SK-N-SH (cell line): ENCODE results near the gene WARS2. TPM values are rescaled to one million over a fixed set of nuclear protein-coding genes. Genes with fewer than 3 reads are reported as not detected.

Experiments used
- CTCF ChIA-PET: fragments of 300-600, 350-600 bp; formaldehyde crosslinking; extraction: SDS; loops from one replicate; lab custom pipeline; 2021; lab: Yijun Ruan, JAX
- POLR2A ChIA-PET: fragments of 350-600 bp; sonication (Branson Sonifier 250); formaldehyde crosslinking; extraction: SDS; loops from one replicate; lab custom pipeline; 2020; ENCODE audit warnings: antibody characterized with exemption, inconsistent platforms; lab: Yijun Ruan, JAX
- DNase-seq: peaks from one replicate; pipeline ENCODE4 v3.0.0; 2012
- H2AFZ ChIP-seq: fragments of 200-600 bp; sonication (generic); 2 replicates; pipeline ENCODE4 v1.8.1; 2016; ENCODE audit warnings: antibody characterized with exemption, mild to moderate bottlenecking, low read depth
- H3F3A ChIP-seq: fragments of 200-600 bp; sonication (generic); replicated peaks from 2 replicates; pipeline ENCODE3; 2016; ENCODE audit warnings: antibody characterized with exemption, mild to moderate bottlenecking; ENCODE audit not compliant: insufficient read depth
- H3K27ac ChIP-seq, 2 experiments: fragments of 200-500 bp in 1 of 2; fragments of 200-600 bp in 1 of 2; sonication (Bioruptor generic) in 1 of 2; sonication (generic), shearing (Covaris generic) in 1 of 2; 2 replicates each; pipeline versions ENCODE4 v1.5.1 to v1.6.1; 2014 to 2016; ENCODE audit warnings: low read depth in 2 of 2, inconsistent platforms in 1 of 2, low read length in 1 of 2, mild to moderate bottlenecking in 1 of 2, mixed read lengths in 1 of 2
- H3K27me3 ChIP-seq: fragments of 200-600 bp; sonication (generic), shearing (Covaris generic); 2 replicates; pipeline ENCODE4 v1.6.1; 2016; ENCODE audit warnings: mixed run types; ENCODE audit not compliant: insufficient read depth
- H3K36me3 ChIP-seq, 2 experiments: fragments of 200-500 bp in 1 of 2; fragments of 200-600 bp in 1 of 2; sonication (Bioruptor generic) in 1 of 2; sonication (generic) in 1 of 2; replicated peaks in 1 of 2; 2 replicates each; pipeline versions ENCODE3 to v1.5.1; 2014 to 2016; ENCODE audit warnings: low read length in 1 of 2, mild to moderate bottlenecking in 1 of 2; ENCODE audit not compliant: insufficient read depth in 2 of 2, control insufficient read depth in 1 of 2
- H3K4me1 ChIP-seq, 2 experiments: fragments of 200-500 bp in 1 of 2; fragments of 200-600 bp in 1 of 2; sonication (Bioruptor generic) in 1 of 2; sonication (generic), shearing (Covaris generic) in 1 of 2; 2 replicates each; pipeline versions ENCODE4 v1.5.1 to v1.6.1; 2014 to 2016; ENCODE audit warnings: low read depth in 1 of 2, low read length in 1 of 2, mixed run types in 1 of 2; ENCODE audit not compliant: insufficient read depth in 2 of 2, control insufficient read depth in 1 of 2
- H3K4me2 ChIP-seq: fragments of 200-600 bp; sonication (generic), shearing (Covaris generic); 2 replicates; pipeline ENCODE4 v1.6.1; 2017; ENCODE audit warnings: mixed run types
- H3K4me3 ChIP-seq, 2 experiments: fragments of 200-500 bp in 1 of 2; fragments of 200-600 bp in 1 of 2; sonication (Bioruptor generic) in 1 of 2; sonication (generic), shearing (Covaris generic) in 1 of 2; 2 replicates each; pipeline versions ENCODE4 v1.5.1 to v1.8.1; 2014 to 2016; ENCODE audit warnings: low read depth in 2 of 2, inconsistent platforms in 1 of 2, low read length in 1 of 2, mild to moderate bottlenecking in 1 of 2, mixed read lengths in 1 of 2, moderate library complexity in 1 of 2
- H3K79me2 ChIP-seq: fragments of 200-600 bp; sonication (generic); 2 replicates; pipeline ENCODE4 v1.8.1; 2017; ENCODE audit warnings: mild to moderate bottlenecking; ENCODE audit not compliant: insufficient read depth
- H3K9ac ChIP-seq: fragments of 200-600 bp; sonication (generic); 2 replicates; pipeline ENCODE4 v1.6.1; 2017; ENCODE audit warnings: mixed run types
- H3K9me2 ChIP-seq: fragments of 200-600 bp; sonication (generic); 2 replicates; pipeline ENCODE4 v1.6.1; 2017; ENCODE audit warnings: mixed run types
- H3K9me3 ChIP-seq: fragments of 200-600 bp; sonication (generic); 2 replicates; pipeline ENCODE4 v1.6.1; 2017; ENCODE audit warnings: mixed run types, mild to moderate bottlenecking, moderate library complexity
- H4K20me1 ChIP-seq: fragments of 200-600 bp; sonication (generic); 2 replicates; pipeline ENCODE4 v1.6.1; 2017; ENCODE audit warnings: mild to moderate bottlenecking, mixed run types; ENCODE audit not compliant: insufficient read depth
- CHD2 ChIP-seq: fragments of 150-350 bp; IDR thresholded peaks from 2 replicates; pipeline ENCODE4 v1.6.1; 2018; ENCODE audit warnings: low read length; ENCODE audit not compliant: partially characterized antibody
- EZH2phosphoT487 ChIP-seq: fragments of 200-600 bp; sonication (generic); IDR thresholded peaks from 2 replicates; pipeline ENCODE4 v1.6.1; 2017; ENCODE audit warnings: low read depth, mixed run types, mild to moderate bottlenecking, antibody characterized with exemption, moderate library complexity, borderline replicate concordance
- FOSL2 ChIP-seq: IDR thresholded peaks from 2 replicates; pipeline ENCODE4 v1.4.0; 2012; ENCODE audit warnings: low read depth, mild to moderate bottlenecking, moderate library complexity, borderline replicate concordance
- FOXJ3 ChIP-seq: sonication (generic); formaldehyde crosslinking; IDR thresholded peaks from 2 replicates; pipeline ENCODE4 v1.5.1; 2020; ENCODE audit warnings: mild to moderate bottlenecking, missing genetic modification reagents
- GATA2 ChIP-seq: sonication (generic); formaldehyde crosslinking; IDR thresholded peaks from 2 replicates; pipeline ENCODE4 v1.5.0; 2020; ENCODE audit warnings: mild to moderate bottlenecking, missing genetic modification reagents
- MXI1 ChIP-seq: IDR thresholded peaks from 2 replicates; pipeline ENCODE4 v1.6.1; 2012; ENCODE audit warnings: mild to moderate bottlenecking, low read depth, low read length, improper control_type of control experiment
- RAD21 ChIP-seq: IDR thresholded peaks from 2 replicates; pipeline ENCODE4 v1.6.1; 2012; ENCODE audit warnings: mild to moderate bottlenecking, low read length
- RFX5 ChIP-seq: IDR thresholded peaks from 2 replicates; pipeline ENCODE4 v1.6.1; 2012; ENCODE audit warnings: mild to moderate bottlenecking, improper control_type of control experiment, low read length
- SIN3A ChIP-seq: IDR thresholded peaks from 2 replicates; pipeline ENCODE4 v1.6.1; 2012; ENCODE audit warnings: low read depth, mild to moderate bottlenecking, low read length, moderate library complexity, borderline replicate concordance
- TCF12 ChIP-seq: IDR thresholded peaks from 2 replicates; pipeline ENCODE4 v1.4.0; 2012
- TEAD4 ChIP-seq: IDR thresholded peaks from 2 replicates; pipeline ENCODE4 v1.4.0; 2012; ENCODE audit warnings: mild to moderate bottlenecking, borderline replicate concordance; ENCODE audit not compliant: insufficient read depth
- ZBTB33 ChIP-seq: IDR thresholded peaks from 2 replicates; pipeline ENCODE4 v1.4.0; 2012; ENCODE audit warnings: low read depth, borderline replicate concordance
- WGBS: methylation state at CpG from one replicate; pipeline ENCODE4 v1.1.6; 2017; ENCODE audit warnings: low lambda C conversion rate; 5-methylcytosine and 5-hydroxymethylcytosine counted together
- polyA plus RNA-seq, 3 experiments: library from polyadenylated mRNA; depleted of rRNA; stranded (reverse); fragments of >200 nt; gene quantifications; 2 replicates each; pipeline ENCODE4 v1.2.3, GENCODE V29; 2012
- TF ChIP-seq, protein P1 (sequence below): IDR thresholded peaks from 2 replicates; pipeline ENCODE4 v1.4.0; 2012; ENCODE audit warnings: low read depth
- TF ChIP-seq, protein P2 (sequence below): IDR thresholded peaks from 2 replicates; pipeline ENCODE4; 2012
- TF ChIP-seq, protein P3 (sequence below): fragments of 200-600 bp; sonication (generic); IDR thresholded peaks from 2 replicates; pipeline ENCODE4 v1.6.1; 2017; ENCODE audit warnings: antibody characterized with exemption, mild to moderate bottlenecking, moderate library complexity

Gene WARS2
- polyA plus RNA-seq, 1 of the 3 experiments (the other 2 are of a cell fraction), result 4.8 TPM

GRCh38 chr1:119187416-119187815 lies 47.0 kb upstream of the WARS2 start:
- no peaks in the 10 kb centered on the region for H3K79me2 ChIP-seq
- no peaks in the 10 kb centered on the region for H3K4me1 ChIP-seq
- no peak for DNase-seq
- no peaks in the 10 kb centered on the region for H3K27me3 ChIP-seq
- TF ChIP-seq, protein P1, sequence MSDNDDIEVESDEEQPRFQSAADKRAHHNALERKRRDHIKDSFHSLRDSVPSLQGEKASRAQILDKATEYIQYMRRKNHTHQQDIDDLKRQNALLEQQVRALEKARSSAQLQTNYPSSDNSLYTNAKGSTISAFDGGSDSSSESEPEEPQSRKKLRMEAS, result no peak
- TF ChIP-seq FOXJ3 (CRISPR knock-in tag) (no peak), FOSL2 (no peak), GATA2 (CRISPR knock-in tag) (no peak), RFX5 (no peak), ZBTB33 (no peak), SIN3A (no peak), EZH2phosphoT487 (no peak), CHD2 (no peak), MXI1 (no peak), RAD21 (no peak), TCF12 (no peak), TEAD4 (no peak)
- TF ChIP-seq, protein P2, sequence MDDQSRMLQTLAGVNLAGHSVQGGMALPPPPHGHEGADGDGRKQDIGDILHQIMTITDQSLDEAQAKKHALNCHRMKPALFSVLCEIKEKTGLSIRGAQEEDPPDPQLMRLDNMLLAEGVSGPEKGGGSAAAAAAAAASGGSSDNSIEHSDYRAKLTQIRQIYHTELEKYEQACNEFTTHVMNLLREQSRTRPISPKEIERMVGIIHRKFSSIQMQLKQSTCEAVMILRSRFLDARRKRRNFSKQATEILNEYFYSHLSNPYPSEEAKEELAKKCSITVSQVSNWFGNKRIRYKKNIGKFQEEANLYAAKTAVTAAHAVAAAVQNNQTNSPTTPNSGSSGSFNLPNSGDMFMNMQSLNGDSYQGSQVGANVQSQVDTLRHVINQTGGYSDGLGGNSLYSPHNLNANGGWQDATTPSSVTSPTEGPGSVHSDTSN, result no peak
- TF ChIP-seq, protein P3, sequence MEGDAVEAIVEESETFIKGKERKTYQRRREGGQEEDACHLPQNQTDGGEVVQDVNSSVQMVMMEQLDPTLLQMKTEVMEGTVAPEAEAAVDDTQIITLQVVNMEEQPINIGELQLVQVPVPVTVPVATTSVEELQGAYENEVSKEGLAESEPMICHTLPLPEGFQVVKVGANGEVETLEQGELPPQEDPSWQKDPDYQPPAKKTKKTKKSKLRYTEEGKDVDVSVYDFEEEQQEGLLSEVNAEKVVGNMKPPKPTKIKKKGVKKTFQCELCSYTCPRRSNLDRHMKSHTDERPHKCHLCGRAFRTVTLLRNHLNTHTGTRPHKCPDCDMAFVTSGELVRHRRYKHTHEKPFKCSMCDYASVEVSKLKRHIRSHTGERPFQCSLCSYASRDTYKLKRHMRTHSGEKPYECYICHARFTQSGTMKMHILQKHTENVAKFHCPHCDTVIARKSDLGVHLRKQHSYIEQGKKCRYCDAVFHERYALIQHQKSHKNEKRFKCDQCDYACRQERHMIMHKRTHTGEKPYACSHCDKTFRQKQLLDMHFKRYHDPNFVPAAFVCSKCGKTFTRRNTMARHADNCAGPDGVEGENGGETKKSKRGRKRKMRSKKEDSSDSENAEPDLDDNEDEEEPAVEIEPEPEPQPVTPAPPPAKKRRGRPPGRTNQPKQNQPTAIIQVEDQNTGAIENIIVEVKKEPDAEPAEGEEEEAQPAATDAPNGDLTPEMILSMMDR, result no peak
- H3K9me2 ChIP-seq, result no peaks in the 10 kb centered on the region
- H4K20me1 ChIP-seq, result no peaks in the 10 kb centered on the region
- ChIA-PET CTCF (no interaction called here), POLR2A (no interaction called here)
- H3K4me3 ChIP-seq, result no peak overlapping the region
- no peak overlapping the region for H3K4me2 ChIP-seq
- H3K27ac ChIP-seq, result no peak overlapping the region
- H3K9ac ChIP-seq, result no peak overlapping the region
- H3K9me3 ChIP-seq, result no peaks in the 10 kb centered on the region
- H3F3A ChIP-seq, result no peaks in the 10 kb centered on the region
- H3K36me3 ChIP-seq, result peaks cover 0 to 5% of the 10 kb centered on the region in 2 experiments
- 82% methylated on average over 2 of the region's 2 CpGs for WGBS
- H2AFZ ChIP-seq, result no peak overlapping the region
